C4-2B (cell line): Measurements from ENCODE around the gene EVA1C.
"Not testable (repeated sequence)": the region's sequence is repeated elsewhere in the genome, so short reads cannot be mapped to it uniquely, and the experiment has no call there.

Experiments used
- H3K27ac ChIP-seq: fragments of 450-650 bp; 2 replicates; pipeline ENCODE4 v1.5.1; 2017
- CTCF ChIP-seq: fragments of 450-650 bp; conservative IDR thresholded peaks from 2 replicates; pipeline ENCODE4 v1.5.1; 2017; ENCODE audit warnings: mild to moderate bottlenecking
- ZFX ChIP-seq: fragments of 450-650 bp; IDR thresholded peaks from 2 replicates; pipeline ENCODE4 v1.6.1; 2017

Gene EVA1C

GRCh38 chr21:32459972-32460371 lies 47.5 kb downstream of the EVA1C start:
- no peak overlapping the region for H3K27ac ChIP-seq

GRCh38 chr21:32461503-32461902 lies 49.0 kb downstream of the EVA1C start:
- no peak overlapping the region for H3K27ac ChIP-seq
- TF ChIP-seq ZFX = no peak
- no peak for TF ChIP-seq CTCF

More at GRCh38 chr21:32459972-32460371, 47.5 kb downstream of the EVA1C start:
- TF ChIP-seq ZFX (no peak), CTCF (no peak)

- H3K27ac ChIP-seq = not testable (repeated sequence)
Measured at GRCh38 chr21:32462564-32462963, 50.1 kb downstream of the EVA1C start.

GRCh38 chr21:32463367-32463766 lies 50.9 kb downstream of the EVA1C start:
- no peak for TF ChIP-seq ZFX
- TF ChIP-seq CTCF = no peak
- no peak overlapping the region for H3K27ac ChIP-seq

- no peak for TF ChIP-seq ZFX
- no peak for TF ChIP-seq CTCF
- H3K27ac ChIP-seq = no peak overlapping the region
Measured at GRCh38 chr21:32463889-32464300, 51.4 kb downstream of the EVA1C start.

- no peak for TF ChIP-seq ZFX
- TF ChIP-seq CTCF = no peak
Measured at GRCh38 chr21:32467291-32467690, 54.8 kb downstream of the EVA1C start.

GRCh38 chr21:32468681-32469111 lies 56.2 kb downstream of the EVA1C start:
- no peak overlapping the region for H3K27ac ChIP-seq
- TF ChIP-seq ZFX (no peak), CTCF (no peak)

More at GRCh38 chr21:32467291-32467690, 54.8 kb downstream of the EVA1C start:
- no peak overlapping the region for H3K27ac ChIP-seq

GRCh38 chr21:32469628-32470027 lies 57.1 kb downstream of the EVA1C start:
- H3K27ac ChIP-seq = no peak overlapping the region
- no peak for TF ChIP-seq CTCF
- no peak for TF ChIP-seq ZFX
